ENCODE data around the gene VGLL1. TPM values are rescaled to one million over a fixed set of nuclear protein-coding genes. Genes with fewer than 3 reads are reported as not detected.

The VGLL1 gene
- polyA plus RNA-seq, 1 of the 3 experiments (the other 2 are of a cell fraction), result not detected

GRCh38 chrX:136574548-136574947 is 42.5 kb downstream of the VGLL1 start (continued):
- TF ChIP-seq, protein P1, sequence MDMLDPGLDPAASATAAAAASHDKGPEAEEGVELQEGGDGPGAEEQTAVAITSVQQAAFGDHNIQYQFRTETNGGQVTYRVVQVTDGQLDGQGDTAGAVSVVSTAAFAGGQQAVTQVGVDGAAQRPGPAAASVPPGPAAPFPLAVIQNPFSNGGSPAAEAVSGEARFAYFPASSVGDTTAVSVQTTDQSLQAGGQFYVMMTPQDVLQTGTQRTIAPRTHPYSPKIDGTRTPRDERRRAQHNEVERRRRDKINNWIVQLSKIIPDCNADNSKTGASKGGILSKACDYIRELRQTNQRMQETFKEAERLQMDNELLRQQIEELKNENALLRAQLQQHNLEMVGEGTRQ (IDR thresholded peaks at IDR 0.05; ENCODE audit: borderline replicate concordance, low read depth, low read length), result no peak
- TF ChIP-seq TCF12 (IDR thresholded peaks at IDR 0.05) (no peak), NFIC (IDR thresholded peaks at IDR 0.05; ENCODE audit: borderline replicate concordance) (no peak), EZH2phosphoT487 (IDR thresholded peaks at IDR 0.05; ENCODE audit: borderline replicate concordance, low read depth) (no peak), GABPA (IDR thresholded peaks at IDR 0.05; ENCODE audit: low read depth) (no peak), TEAD4 (IDR thresholded peaks at IDR 0.05; ENCODE audit: borderline replicate concordance, insufficient read depth) (no peak)

DNA sequence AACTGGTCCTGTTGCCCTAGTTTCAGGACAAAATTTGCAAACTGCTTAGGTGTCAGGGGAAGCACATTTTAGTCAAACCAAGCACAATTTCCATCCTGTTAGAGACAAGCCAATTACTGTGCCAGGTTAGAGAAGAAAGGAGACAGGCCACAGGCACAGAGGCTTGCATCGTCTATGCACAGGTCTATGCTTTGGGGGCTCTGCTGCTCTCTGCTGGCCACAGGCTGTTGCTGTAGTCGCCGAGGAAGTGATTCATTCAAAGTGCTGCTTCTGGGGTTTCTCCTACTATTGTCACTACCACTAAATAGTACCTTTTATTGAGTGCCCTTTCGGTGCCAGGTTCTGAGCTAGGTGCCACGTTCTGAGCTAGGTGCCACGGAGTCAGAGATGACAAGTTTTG is 45.5 kb downstream of the VGLL1 start:
- Histone ChIP-seq H4K20me1 (ENCODE audit: insufficient read depth) (no peaks in the 10 kb centered on the region), H3K9me2 (no peaks in the 10 kb centered on the region), H3K36me3 (replicated peaks in 1 of 2; ENCODE audit: control insufficient read depth in 1 of 2, insufficient read depth in 2 of 2, low read length in 1 of 2) (no peaks in the 10 kb centered on the region), H2AFZ (ENCODE audit: low read depth) (no peak overlapping the region), H3K79me2 (ENCODE audit: insufficient read depth) (no peaks in the 10 kb centered on the region), H3K4me1 (ENCODE audit: control insufficient read depth in 1 of 2, insufficient read depth in 2 of 2, low read depth in 1 of 2, low read length in 1 of 2) (peaks cover 0 to 4% of the 10 kb centered on the region in 2 experiments; a peak in 1 of 4 replicates), H3K9me3 (no peaks in the 10 kb centered on the region), H3F3A (replicated peaks; ENCODE audit: insufficient read depth) (no peaks in the 10 kb centered on the region), H3K27me3 (ENCODE audit: insufficient read depth) (no peaks in the 10 kb centered on the region; the same call in 1 of the 2 replicates), H3K4me3 (ENCODE audit: low read depth in 2 of 2, low read length in 1 of 2) (no peak overlapping the region), H3K9ac (no peak overlapping the region), H3K4me2 (no peak overlapping the region), H3K27ac (ENCODE audit: low read depth in 2 of 2, low read length in 1 of 2) (peak overlapping the region in 1 of 2 experiments; percentile 89; a peak in 1 of 4 replicates)
- ChIA-PET POLR2A (no interaction called here), CTCF (interaction anchor here (0.6 to 2.9 kb wide), 12 partner anchors 8 to 549 kb away, joined by 3 to 14 read pairs (median 4); no protein-coding TSS in a partner anchor)
- TF ChIP-seq, protein P2, sequence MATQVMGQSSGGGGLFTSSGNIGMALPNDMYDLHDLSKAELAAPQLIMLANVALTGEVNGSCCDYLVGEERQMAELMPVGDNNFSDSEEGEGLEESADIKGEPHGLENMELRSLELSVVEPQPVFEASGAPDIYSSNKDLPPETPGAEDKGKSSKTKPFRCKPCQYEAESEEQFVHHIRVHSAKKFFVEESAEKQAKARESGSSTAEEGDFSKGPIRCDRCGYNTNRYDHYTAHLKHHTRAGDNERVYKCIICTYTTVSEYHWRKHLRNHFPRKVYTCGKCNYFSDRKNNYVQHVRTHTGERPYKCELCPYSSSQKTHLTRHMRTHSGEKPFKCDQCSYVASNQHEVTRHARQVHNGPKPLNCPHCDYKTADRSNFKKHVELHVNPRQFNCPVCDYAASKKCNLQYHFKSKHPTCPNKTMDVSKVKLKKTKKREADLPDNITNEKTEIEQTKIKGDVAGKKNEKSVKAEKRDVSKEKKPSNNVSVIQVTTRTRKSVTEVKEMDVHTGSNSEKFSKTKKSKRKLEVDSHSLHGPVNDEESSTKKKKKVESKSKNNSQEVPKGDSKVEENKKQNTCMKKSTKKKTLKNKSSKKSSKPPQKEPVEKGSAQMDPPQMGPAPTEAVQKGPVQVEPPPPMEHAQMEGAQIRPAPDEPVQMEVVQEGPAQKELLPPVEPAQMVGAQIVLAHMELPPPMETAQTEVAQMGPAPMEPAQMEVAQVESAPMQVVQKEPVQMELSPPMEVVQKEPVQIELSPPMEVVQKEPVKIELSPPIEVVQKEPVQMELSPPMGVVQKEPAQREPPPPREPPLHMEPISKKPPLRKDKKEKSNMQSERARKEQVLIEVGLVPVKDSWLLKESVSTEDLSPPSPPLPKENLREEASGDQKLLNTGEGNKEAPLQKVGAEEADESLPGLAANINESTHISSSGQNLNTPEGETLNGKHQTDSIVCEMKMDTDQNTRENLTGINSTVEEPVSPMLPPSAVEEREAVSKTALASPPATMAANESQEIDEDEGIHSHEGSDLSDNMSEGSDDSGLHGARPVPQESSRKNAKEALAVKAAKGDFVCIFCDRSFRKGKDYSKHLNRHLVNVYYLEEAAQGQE (IDR thresholded peaks at IDR 0.05; ENCODE audit: low read depth, low read length), result no peak
- TF ChIP-seq RAD21 (IDR thresholded peaks at IDR 0.05; ENCODE audit: low read length) (peak; percentile 69), FOXM1 (IDR thresholded peaks at IDR 0.05; ENCODE audit: low read depth) (no peak), SMC3 (IDR thresholded peaks at IDR 0.05; ENCODE audit: low read depth, low read length) (peak; percentile 63)
- TF ChIP-seq, protein P3, sequence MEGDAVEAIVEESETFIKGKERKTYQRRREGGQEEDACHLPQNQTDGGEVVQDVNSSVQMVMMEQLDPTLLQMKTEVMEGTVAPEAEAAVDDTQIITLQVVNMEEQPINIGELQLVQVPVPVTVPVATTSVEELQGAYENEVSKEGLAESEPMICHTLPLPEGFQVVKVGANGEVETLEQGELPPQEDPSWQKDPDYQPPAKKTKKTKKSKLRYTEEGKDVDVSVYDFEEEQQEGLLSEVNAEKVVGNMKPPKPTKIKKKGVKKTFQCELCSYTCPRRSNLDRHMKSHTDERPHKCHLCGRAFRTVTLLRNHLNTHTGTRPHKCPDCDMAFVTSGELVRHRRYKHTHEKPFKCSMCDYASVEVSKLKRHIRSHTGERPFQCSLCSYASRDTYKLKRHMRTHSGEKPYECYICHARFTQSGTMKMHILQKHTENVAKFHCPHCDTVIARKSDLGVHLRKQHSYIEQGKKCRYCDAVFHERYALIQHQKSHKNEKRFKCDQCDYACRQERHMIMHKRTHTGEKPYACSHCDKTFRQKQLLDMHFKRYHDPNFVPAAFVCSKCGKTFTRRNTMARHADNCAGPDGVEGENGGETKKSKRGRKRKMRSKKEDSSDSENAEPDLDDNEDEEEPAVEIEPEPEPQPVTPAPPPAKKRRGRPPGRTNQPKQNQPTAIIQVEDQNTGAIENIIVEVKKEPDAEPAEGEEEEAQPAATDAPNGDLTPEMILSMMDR (IDR thresholded peaks at IDR 0.05), result peak; percentile 73
- peak; percentile 36 for DNase-seq
- 0% methylated on average over 6 of the region's 6 CpGs for WGBS (ENCODE audit: low lambda C conversion rate)
